CD4-positive, alpha-beta T cell treated with Interleukin-10 for 1 hour (primary cell): ENCODE measurements around the gene CFL1.
A peak's percentile ranks its signal among the peaks of the same experiment; 100 is the strongest.

ENCODE experiments used
- DNase-seq: peaks from one replicate; pipeline ENCODE4 v3.0.0-alpha.2; 2020

Gene CFL1

DNA sequence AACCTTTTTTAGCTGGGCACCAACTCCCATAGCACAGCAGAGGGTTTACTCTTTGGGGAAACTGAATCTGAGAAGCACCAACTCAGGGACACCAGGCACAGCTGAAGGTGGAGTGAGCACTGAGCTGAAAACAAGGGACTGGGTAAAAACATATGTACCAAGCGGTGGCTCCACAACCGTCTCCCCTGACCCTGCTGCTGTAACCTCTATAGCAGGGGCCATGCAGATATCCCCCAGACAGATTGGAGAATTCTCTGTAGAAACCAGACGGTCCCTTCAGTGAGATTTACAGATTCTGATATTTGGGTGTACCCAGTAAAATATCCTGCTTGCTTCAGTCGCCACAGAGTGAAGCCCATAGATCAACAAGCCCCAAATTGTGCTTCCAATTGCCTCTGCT is 28.5 kb downstream of the CFL1 start:
- DNase-seq, result no peak

DNA sequence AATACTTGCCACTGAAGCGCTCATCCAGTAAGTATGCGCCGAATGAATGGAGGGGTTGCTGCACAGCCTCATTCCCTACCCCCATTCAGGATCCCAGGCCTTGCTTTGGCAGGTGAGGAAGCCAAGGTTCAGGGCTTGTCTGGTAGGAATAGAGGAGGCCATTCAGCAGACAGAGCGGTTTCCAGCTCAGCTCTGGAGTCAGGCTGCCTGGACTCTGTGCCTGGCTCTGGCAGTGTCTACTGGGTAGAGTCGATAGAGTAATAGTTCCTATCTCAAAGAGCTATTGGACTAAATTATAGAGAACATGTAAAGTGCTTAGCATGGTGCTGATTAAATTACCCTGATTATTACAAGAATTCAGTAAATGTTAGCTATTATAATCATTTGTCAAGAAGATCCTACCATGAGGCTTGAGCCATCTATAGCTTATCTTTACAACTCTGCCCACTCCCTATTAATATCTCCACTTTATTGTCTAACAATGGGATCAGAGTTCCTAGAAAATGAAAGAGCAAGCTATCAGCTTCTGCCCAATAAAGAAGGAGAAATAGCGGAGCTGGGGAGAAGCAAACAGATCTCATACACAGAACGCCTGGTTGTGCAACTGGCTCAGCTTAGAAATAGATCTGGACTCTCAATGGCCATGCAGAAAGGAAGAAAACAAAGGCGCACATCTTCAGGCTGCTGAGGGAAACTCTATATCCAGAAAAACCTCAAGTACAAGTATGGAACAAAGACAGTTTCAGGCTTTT is 30.8 kb downstream of the CFL1 start:
- DNase-seq, result no peak

DNA sequence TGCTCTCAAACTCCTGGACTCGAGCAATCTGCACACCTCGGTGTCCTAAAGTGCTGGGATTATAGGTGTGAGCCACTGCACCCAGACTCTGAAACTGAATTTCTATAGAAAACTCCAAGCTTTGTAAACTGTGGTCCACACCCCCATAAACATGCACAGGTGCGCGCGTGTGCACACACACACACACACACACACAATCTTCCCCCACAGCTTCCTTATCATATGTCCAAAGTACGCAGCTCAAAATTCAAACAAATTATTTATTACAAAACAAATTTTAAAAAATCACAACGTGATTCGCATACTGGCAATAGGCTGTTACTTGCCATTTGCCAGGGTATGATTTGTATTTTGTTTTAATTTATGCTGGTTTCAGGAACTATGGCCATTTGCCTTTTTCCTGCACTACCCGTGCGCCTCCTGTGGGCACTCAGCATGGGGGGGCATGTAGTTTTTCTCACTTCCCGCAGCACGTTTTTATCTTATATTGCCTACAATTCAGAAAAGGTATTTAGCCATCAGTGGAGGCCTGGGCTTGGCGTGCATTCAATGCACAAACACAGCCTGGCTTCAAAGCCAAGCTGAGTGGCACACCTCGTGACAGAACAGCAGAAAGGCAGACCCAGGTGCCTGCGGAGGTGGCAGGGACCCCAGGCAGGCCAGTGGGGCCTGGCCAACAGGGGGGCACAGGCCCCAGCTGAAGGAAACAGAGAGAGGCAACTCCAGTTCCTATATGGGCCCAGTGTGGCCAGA is 35.0 kb downstream of the CFL1 start:
- no peak for DNase-seq

DNA sequence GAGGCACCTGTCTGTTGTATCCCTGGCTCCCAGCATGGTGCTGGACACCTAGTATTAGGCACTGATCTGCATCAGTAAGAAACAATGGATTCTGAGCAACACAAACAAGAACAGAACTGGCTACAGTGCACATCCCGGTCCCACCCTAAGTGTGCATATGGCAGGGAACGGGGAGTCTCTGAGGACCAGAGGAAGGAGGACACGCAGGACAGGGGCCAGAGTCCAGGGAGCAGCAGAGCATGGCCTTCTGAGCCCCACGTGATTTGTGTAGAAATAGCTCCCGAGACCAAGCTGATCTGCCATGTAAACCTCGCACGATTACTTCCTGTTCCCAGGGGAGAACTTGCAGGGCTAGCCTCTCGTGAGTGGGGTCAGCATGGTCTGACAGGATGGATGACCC is 36.9 kb downstream of the CFL1 start:
- no peak for DNase-seq

DNA sequence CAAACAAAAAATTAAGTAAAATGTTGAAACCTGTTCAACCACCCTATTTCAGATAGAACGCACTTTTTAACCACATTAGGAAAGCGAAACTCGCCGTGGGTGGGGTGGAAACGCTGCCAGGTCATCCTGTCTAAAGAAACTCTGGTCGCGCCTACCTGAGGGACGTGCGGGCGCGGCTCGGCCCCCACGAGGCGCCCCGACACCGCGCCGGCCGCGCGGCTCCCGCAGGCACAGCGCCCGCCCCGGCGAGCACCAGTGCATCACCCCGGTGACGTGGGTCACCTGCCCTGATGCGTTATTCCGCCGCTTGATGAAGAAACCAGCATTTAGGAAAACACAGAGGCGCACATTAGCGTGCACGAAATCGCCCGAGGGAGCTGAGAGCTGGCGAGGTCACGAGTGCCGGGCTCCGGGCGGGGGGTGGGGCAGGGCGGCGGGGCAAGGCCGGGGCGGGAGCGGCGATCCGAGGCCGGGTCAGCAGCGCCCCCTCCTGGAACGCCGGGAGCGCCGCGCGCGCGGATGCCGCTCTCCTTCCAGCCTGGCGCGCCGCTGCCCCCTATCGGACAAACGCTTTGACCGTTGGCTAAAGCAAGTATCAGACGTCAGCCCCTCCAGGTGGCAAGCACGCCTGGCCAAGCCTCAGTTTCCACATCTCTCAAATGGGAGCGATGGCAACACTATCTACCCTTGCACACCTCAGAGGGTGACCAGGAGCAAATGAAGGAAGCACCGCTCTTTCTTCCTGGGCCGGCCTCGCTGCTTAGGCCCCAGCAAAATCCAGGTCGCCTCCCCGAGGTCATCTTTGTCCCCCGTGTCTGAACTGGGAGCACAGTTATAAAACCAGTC is 39.9 kb downstream of the CFL1 start:
- peak; percentile 93 for DNase-seq

DNA sequence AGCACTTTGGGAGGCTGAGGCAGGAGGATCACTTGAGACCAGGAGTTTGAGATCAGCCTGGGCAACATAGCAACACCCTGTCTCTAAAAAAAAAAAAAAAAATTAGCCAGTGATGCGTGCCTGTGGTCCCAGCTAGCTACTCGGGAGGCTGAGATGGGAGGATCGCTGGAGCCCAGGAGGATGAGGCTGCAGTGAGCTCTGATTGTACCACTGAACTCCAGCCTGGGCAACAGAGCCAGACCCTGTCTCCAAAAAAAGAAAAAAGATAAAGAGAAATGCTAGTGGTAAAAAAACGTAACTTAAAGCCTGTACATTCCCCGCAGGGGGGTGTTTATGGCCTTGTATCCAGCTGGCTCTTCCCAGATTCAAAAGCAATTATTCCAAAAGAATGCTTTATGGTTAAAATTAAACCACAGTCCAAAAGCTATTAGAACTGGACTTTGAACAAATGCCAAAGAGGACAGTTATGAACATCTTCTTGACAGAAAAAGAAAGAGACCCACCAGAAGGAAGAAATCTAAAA is 40.6 kb downstream of the CFL1 start:
- no peak for DNase-seq

DNA sequence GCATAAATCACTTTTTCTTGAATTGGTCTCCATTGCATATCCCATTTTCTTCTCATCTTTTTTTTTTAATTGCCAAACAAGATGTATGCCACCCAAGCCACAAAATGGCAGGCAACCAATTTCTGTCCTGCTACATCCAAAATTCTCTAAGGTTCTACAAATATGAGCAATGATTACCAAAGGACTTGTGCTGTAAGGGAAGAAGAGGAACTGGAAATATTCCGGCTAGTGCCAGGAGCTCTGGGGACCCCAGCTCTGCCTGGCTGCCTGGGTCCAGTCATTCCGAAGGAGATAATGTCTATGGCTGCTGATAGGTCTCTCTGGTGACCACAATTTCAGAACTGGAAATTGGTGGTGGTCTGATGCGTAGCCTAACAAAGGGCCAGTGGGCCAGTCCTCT is 41.3 kb downstream of the CFL1 start:
- no peak for DNase-seq

DNA sequence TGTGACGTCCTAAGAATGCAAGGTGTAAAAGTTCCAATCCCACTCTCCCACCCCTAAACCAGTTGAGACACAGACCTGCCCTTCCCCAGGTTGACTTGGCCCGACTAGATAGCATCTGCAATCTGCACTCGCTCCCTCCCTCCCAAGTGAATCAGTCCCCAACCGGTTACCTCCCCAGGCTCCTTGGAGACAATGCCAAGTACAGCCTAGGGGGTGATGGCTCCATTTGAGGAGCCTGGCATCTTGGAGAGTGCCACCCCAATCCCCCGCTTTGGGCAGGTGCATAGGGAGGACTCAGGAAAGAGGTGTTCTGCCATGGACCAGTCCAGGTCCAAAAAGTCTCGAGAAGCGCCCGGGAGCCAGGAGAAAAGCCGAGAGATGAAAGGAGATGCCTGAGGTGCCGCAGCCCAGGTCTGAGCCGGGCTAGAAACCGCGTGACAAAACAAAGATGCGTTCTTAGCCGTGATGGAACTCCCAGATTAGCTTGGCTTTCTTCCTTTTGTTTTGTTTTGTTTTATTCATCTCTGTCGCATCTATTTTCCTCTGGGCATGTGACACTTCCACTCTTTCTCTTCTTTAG is 42.9 kb downstream of the CFL1 start:
- DNase-seq, result no peak

DNA sequence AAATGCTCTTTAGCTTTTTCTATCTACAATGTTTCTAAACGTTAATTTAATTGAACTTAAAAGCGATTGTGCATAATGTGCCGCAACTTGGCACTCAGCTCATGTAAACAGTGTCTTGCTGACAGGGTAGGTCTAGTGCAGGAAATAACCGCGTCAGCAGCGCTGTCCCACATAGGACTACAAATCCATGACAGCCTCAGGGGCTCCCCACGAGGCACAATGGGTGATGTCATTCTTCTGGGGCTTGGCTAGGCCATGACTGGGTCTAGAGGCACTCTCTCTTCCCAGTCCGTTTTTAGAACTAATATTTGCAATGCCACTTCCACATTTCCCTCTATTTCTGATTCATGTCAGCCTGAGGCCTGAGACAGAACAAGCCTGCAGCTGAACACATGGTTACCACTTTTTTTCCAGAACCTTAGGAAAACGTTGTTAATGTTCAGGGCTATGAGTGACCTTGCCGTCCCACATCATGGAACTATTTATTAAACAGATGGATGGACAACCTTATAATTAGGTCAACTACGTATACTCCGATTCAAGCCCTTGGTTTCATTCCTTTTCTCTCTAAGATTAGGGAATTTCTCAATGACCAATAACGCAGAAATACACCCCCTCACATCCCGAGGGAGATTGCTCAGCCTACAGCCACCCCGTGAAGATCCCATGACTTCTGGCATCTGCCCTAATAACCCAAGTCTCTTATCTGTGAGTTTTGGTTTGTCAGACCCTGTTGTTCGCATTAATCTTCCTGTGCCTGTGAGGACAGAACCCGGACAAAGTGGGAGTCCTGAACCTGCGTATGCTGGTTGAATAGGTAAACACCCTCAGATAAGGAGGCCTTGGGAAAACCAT is 43.6 kb downstream of the CFL1 start:
- DNase-seq, result no peak

DNA sequence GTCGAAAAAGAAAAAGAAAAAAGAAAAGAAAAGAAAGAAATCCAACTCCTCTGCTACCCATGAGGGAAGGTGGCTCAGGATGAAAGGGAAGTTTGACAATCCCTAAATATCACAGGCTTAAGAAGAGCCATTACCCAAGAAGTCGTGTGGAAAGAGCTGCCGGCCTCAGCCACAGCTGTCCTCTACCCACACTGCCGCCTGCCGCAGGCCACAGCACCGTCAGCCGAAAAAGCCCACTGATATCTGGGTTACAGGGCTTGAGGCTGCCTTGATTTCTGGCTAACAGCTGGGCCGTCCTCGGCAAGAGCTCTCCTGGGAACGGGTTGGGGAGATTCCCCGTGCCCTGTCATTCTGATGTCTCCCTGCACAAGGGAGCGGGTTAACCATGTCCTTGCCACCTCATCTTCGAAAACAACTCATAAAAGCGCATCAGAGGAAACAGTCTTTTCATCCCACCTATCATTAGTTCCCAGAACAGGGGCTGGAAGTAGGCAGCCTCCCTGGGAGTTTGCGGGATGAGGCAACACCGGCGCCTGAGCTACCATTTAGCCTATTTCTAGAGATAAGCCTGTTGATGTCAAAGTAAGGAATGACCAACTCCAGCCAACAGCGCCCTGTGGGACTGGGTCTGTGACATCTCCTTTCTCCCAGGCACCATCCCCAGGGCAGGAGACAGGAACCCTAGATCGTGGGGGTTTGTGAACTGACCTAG is 46.1 kb downstream of the CFL1 start:
- no peak for DNase-seq

DNA sequence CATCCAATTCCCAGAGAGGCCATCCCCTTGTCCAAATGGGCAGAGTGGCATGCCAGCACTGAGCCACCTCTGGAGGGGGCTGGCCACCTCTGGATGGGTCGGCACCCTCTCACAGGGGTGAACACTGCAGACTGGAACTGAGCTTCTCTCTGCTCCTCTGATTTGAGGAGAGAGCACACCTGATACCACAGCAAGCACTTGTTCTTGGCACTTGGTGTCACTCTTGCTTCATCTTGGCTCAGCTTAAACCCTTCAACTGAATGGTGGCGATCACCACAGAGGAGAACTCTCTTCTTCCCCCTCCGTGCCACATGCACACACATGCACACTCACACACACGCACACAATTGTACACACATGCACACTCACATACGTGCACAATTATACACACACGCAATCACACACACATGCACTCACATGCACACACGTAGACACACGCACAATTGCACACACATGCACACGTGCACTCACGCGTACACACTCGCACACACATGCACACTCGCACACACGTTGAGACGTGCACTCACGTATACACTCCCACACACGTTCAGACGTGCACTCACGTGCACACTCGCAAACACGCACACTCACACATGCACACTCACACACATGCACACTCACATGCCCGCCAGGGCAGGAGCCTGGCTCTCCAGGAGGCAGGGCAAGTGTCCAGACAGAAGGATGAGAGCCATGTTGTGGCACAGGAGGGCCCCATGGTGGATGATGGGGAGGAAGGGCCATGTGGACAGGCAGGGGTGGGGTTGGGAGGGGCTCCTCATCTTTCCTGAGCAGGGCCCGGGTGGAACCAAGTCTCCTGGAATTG is 47.7 kb downstream of the CFL1 start:
- peak; percentile 25 for DNase-seq

DNA sequence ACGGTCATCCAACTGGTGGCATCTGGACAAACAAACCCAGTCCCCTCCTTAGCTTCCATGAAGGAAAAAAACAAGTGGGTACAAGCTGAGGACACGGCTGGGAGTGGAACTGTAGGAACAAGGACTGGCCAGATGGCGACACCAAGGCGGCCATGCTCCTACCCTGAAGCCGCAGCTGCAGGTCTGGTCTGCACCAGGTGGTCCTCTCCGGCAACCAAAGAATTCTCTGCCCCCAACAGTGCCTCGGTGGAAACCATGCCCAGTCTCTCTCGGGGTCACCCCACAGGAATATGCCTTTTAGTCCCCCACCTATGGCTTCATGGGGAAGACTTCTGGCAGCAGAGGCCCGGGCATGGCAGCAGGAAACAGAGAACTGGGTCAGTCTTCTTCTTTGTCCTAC is 48.5 kb downstream of the CFL1 start:
- no peak for DNase-seq

DNA sequence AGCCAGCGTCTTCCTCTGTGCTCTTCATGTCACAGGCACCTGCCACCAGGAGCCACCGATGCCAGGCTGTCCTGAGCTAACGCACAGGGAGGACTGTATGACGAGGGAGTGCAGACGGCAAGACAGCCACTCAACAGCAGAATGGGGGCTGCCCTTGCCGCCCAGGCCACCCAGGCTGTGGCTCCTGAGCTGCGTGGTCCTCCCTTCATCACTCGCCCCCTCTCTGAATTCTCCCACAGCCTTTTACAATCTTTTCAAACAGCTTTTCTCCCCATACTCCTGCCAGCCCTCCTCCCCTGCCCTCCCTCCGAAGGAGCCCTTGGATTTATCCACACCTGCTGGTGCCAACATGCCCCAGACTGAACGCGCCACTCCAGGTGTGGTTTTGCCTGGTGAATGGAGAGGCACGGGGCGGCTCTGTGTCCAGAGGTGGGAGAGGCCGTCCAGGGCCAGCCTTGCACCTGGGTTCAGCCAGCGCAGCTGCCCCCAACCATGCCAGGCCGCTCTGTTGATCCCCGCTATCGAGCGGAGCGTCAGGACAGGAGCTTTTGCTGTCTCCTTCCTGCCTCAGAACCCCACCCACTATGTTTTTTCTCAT is 49.1 kb downstream of the CFL1 start:
- DNase-seq, result no peak

DNA sequence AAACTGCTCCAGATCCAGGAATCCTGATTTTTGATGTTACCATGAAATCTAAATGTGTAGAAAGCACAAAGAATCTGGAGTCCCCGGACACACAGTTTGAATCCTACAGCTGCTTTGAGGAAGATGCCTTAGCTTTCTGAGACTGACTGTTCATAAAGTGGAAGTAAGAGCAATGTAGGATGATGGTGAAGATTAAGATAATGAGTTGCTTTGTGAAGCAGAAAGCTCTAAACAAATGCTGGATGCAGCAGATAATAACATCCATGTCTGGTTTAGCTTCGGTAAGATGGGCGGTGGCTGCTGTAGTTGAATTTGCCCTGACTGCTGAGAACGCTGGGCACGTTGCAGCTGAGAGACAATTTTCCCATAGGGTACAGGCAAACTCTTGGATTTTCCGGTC is 51.0 kb downstream of the CFL1 start:
- DNase-seq, result no peak
